Small intestine (tissue), 7 donors: Measurements from ENCODE around the gene CCDC200. TPM values are rescaled to one million over a fixed set of nuclear protein-coding genes. Genes with fewer than 3 reads are reported as not detected.
"Not testable (repeated sequence)": the region's sequence is repeated elsewhere in the genome, so short reads cannot be mapped to it uniquely, and the experiment has no call there.

ENCODE experiments used
- DNase-seq, 2 donors: peaks; one replicate each; pipeline versions ENCODE4 v3.0.0 to v3.0.0-alpha.2; 2013
- FAIRE-seq: peaks from 2 replicates; lab custom pipeline; 2012; peaks lifted over from hg19 to GRCh38; lab: Jason Lieb, UNC
- H3K27ac ChIP-seq, 3 donors: one replicate each; pipeline ENCODE4 v1.5.1; 2013; ENCODE audit warnings: low read length in 2 of 3, mild to moderate bottlenecking in 2 of 3, control low read depth in 1 of 3, inconsistent platforms in 1 of 3, low read depth in 1 of 3, moderate library complexity in 1 of 3
- H3K27me3 ChIP-seq, 3 donors: one replicate each; pipeline ENCODE4 v1.6.1; 2013; ENCODE audit warnings: low read length in 3 of 3, inconsistent platforms in 1 of 3; ENCODE audit not compliant: control insufficient read depth in 3 of 3, insufficient read depth in 3 of 3
- H3K36me3 ChIP-seq, 3 donors: one replicate each; pipeline ENCODE4 v1.6.1; 2013; ENCODE audit warnings: low read length in 3 of 3, inconsistent platforms in 1 of 3, low read depth in 1 of 3, mild to moderate bottlenecking in 1 of 3, moderate library complexity in 1 of 3; ENCODE audit not compliant: control insufficient read depth in 3 of 3, insufficient read depth in 2 of 3
- H3K4me1 ChIP-seq, 3 donors: one replicate each; pipeline ENCODE4 v1.6.1; 2013; ENCODE audit warnings: low read length in 2 of 3, inconsistent platforms in 1 of 3, low read depth in 1 of 3, mild to moderate bottlenecking in 1 of 3, moderate library complexity in 1 of 3; ENCODE audit not compliant: control insufficient read depth in 3 of 3, insufficient read depth in 2 of 3
- H3K4me3 ChIP-seq, 3 donors: one replicate each; pipeline ENCODE4 v1.5.1; 2013; ENCODE audit warnings: low read length in 3 of 3, control low read depth in 1 of 3, inconsistent platforms in 1 of 3, low read depth in 1 of 3, mild to moderate bottlenecking in 1 of 3, moderate library complexity in 1 of 3
- H3K9me3 ChIP-seq, 2 donors: one replicate each; pipeline ENCODE4 v1.6.1; 2013; ENCODE audit warnings: low read depth in 1 of 2, low read length in 1 of 2; ENCODE audit not compliant: control insufficient read depth in 2 of 2, insufficient read depth in 1 of 2
- WGBS, 3 donors: extraction: QIAGEN DNeasy Blood & Tissue Kit; methylation state at CpG; one replicate each; pipeline ENCODE4 v1.1.7; 2013; 5-methylcytosine and 5-hydroxymethylcytosine counted together
- polyA plus RNA-seq, 4 donors: library from polyadenylated mRNA; stranded (reverse) in 3 of 4; unstranded in 1 of 4; fragments of 200-250 nt in 3 of 4; fragments of 120-200 nt in 1 of 4; gene quantifications; one replicate each; pipeline versions ENCODE4 v1.2.1 to v1.2.3, GENCODE V29; 2013
- donor health status: healthy with polysubstance abuse.
- donor health status: control.
- donor health status: control.
- donor health status: Bipolar disorder and iron deficiency.
- donor health status: healthy.

Gene CCDC200
- polyA plus RNA-seq, 4 donors, result 54.2 TPM; not detected in 3

DNA sequence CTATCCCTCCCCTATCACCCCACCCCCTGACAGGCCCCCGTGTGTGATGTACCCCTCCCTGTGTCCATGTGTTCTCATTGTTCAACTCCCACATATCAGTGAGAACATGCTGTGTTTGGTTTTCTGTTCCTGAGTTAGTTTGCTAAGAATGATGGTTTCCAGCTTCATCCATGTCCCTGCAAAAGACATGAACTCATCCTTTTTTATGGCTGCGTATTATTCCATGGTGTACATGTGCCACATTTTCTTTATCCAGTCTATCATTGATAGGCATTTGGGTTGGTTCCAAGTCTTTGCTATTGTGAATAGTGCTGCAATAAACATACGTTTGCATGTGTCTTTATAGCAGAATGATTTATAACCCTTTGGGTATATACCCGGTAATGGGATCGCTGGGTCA lies 41.8 kb downstream of the CCDC200 start:
- not testable (repeated sequence) for DNase-seq, H3K4me3 ChIP-seq, H3K27ac ChIP-seq, H3K27me3 ChIP-seq, H3K4me1 ChIP-seq, H3K9me3 ChIP-seq, FAIRE-seq
- H3K36me3 ChIP-seq, result peaks cover 12 to 73% (median 30%) of the 10 kb centered on the region in 3 donors
- 66 to 85% (median 82%) methylated on average over 5 of the region's 5 CpGs for WGBS, 3 donors

DNA sequence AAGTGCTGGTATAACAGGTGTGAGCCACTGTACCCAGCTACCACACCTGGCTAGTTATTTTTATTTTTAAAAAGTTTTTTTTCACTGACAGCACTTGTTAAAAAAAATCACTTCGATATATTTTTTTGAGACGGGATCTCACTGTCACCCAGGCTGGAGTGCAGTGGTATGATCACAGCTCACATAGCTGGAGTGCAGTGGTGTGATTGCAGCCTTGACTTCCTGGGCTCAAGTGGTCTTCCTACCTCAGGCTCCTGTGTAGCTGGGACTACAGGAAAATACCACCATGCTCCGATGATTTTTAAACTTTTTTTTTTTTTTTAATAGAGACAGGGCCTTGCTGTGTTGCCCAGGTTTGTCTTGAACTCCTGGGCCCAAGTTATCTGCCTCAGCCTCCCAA lies 44.5 kb downstream of the CCDC200 start:
- FAIRE-seq (no peak), DNase-seq (no peak)
- Histone ChIP-seq H3K36me3 (peaks cover 4 to 67% (median 17%) of the 10 kb centered on the region in 3 donors), H3K9me3 (no peaks in the 10 kb centered on the region), H3K27ac (no peak overlapping the region), H3K4me1 (peaks cover 0 to under 1% (median 0%) of the 10 kb centered on the region in 3 donors), H3K27me3 (no peaks in the 10 kb centered on the region), H3K4me3 (no peak overlapping the region)
- WGBS, 3 donors, result 91 to 96% (median 96%) methylated on average over 3 of the region's 3 CpGs

GRCh38 chr17:43176119-43176570 lies 52.3 kb downstream of the CCDC200 start:
- Histone ChIP-seq H3K4me1 (peaks cover 2 to 40% (median 2%) of the 10 kb centered on the region in 3 donors), H3K9me3 (no peaks in the 10 kb centered on the region), H3K27me3 (no peaks in the 10 kb centered on the region), H3K27ac (peak overlapping the region in 2 of 3 donors; percentile 73 to 84), H3K36me3 (peaks cover 4 to 25% (median 8%) of the 10 kb centered on the region in 3 donors), H3K4me3 (no peak overlapping the region)
- DNase-seq (peak; percentile 86 to 96), FAIRE-seq (peak; percentile 19)
- WGBS, 3 donors, result 1 to 34% (median 16%) methylated on average over 2 of the region's 2 CpGs

GRCh38 chr17:43175213-43176118 lies 53.0 kb downstream of the CCDC200 start:
- DNase-seq, result peak; percentile 3 to 18
- 45 to 57% (median 54%) methylated on average over 4 of the region's 4 CpGs for WGBS, 3 donors
- Histone ChIP-seq H3K9me3 (no peaks in the 10 kb centered on the region), H3K4me3 (peak overlapping the region in 1 of 3 donors; percentile 4), H3K4me1 (peaks cover 2 to 40% (median 2%) of the 10 kb centered on the region in 3 donors), H3K27me3 (no peaks in the 10 kb centered on the region), H3K36me3 (peaks cover 0 to 20% (median 5%) of the 10 kb centered on the region in 3 donors), H3K27ac (peak overlapping the region; percentile 24 to 84 (median 73))
- FAIRE-seq, result no peak

DNA sequence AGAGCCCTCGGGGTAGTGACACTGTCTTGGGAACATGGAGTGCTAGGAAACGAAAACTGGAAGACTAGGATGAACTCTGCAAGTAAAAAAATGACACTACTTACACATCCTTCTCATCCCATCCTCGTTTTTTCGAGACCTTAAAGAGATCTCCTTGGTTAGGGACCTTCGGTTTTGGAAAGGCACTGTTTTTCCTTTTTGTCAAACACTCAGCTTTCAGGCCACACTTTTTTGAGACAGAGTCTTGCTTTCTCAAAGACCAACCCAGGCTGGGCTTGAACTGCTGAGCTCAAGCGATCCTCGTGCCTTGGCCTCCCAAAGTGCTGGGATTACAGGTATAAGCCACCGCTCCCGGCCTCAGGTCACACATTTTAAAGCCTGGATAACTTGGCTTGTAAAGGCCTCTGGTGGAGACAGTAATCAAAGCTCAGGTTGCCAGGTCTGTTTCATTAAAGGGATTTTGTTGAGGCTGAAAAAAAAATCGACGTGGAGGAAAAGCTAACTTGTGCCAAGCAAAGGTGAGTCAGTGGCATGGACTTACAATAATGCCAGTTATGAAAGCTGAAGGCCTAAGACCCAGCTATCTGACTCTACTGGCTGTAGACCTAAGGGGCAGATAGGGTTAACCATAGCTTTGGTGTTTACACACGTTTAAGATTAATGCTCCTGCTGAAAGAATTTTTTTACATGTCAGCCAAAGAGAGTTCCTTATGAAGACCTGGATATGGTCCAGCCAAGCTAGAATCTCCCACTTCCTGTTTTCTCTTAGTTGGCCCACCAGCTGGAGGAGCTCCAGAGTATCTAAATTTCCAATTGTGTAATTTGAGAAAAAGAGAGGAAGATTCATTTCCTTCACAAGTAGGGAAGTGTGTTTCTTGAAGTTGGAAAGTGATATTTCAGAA lies 56.6 kb downstream of the CCDC200 start:
- no peak for FAIRE-seq
- 4 to 8% (median 5%) methylated on average over 12 of the region's 12 CpGs for WGBS, 3 donors

More for the DNA sequence above, 56.6 kb downstream of the CCDC200 start:
- no peaks in the 10 kb centered on the region for H3K27me3 ChIP-seq
- H3K27ac ChIP-seq, result peak overlapping the region; percentile 91 to 97 (median 92)
- no peaks in the 10 kb centered on the region for H3K9me3 ChIP-seq
- peaks cover under 1 to 26% (median 2%) of the 10 kb centered on the region in 3 donors for H3K4me1 ChIP-seq
- peak; percentile 57 to 74 for DNase-seq
- H3K36me3 ChIP-seq, result peaks cover 0 to 9% (median 0%) of the 10 kb centered on the region in 3 donors
- H3K4me3 ChIP-seq, result peak overlapping the region; percentile 69 to 79 (median 72)

Other genes starting within 250 kb of the CCDC200 start
- gene PTGES3L, start 248.5 kb downstream of the CCDC200 start, polyA plus RNA-seq, result 1 to 10 TPM in 2 of 4 donors, under 1 TPM in 2; 0.67 to 2.0 (median 0.94) TPM
- gene RUNDC1, start 248.1 kb downstream of the CCDC200 start, polyA plus RNA-seq, result 10 to 100 TPM in 1 of 4 donors, 1 to 10 TPM in 3; 7.2 to 13.9 (median 8.0) TPM
- 1,000 to 10,000 TPM; 1,737 to 4,151 (median 2,370) TPM for gene RPL27, start 230.2 kb downstream of the CCDC200 start, polyA plus RNA-seq
- gene IFI35, start 221.8 kb downstream of the CCDC200 start, polyA plus RNA-seq, result 10 to 100 TPM; 51.5 to 62.4 (median 59.7) TPM
- gene VAT1, start 206.2 kb downstream of the CCDC200 start, polyA plus RNA-seq, result 100 to 1,000 TPM in 1 of 4 donors, 10 to 100 TPM in 3; 20.1 to 163 (median 66.4) TPM
- under 1 TPM in 3 of 4 donors, not detected in 1; 0.27 to 0.67 (median 0.41) TPM for gene RND2, start 203.4 kb downstream of the CCDC200 start, polyA plus RNA-seq
- gene BRCA1, start 103.3 kb downstream of the CCDC200 start, polyA plus RNA-seq, result 10 to 100 TPM in 1 of 4 donors, 1 to 10 TPM in 2, under 1 TPM in 1; 0.45 to 12.4 (median 5.5) TPM
- 100 to 1,000 TPM in 1 of 4 donors, 10 to 100 TPM in 3; 42.7 to 142 (median 68.6) TPM for gene NBR1, start 57.4 kb downstream of the CCDC200 start, polyA plus RNA-seq
- gene TMEM106A, start 16.7 kb downstream of the CCDC200 start, polyA plus RNA-seq, result 10 to 100 TPM in 1 of 4 donors, 1 to 10 TPM in 2, under 1 TPM in 1; 0.22 to 67.2 (median 3.8) TPM
- not detected for gene RNU2-1, start 5.4 kb upstream of the CCDC200 start, polyA plus RNA-seq
- gene ARL4D, start 170.4 kb upstream of the CCDC200 start, polyA plus RNA-seq, result 10 to 100 TPM in 1 of 4 donors, 1 to 10 TPM in 2, under 1 TPM in 1; 0.45 to 10.1 (median 2.6) TPM